Panc1 (cell line): ENCODE measurements around the gene HMGXB4. TPM values are rescaled to one million over a fixed set of nuclear protein-coding genes. Genes with fewer than 3 reads are reported as not detected.
A peak's percentile ranks its signal among the peaks of the same experiment; 100 is the strongest.

Source experiments
- ATAC-seq: fragments of 200-7000 bp; cut with Tn5 transposase; 2 replicates; pipeline ENCODE4 v1.9.1; 2020; ENCODE audit warnings: mild to moderate bottlenecking, moderate library complexity
- BruUV-seq: library from RNA; stranded (reverse); fragments of 400-500 nt; replicated peaks from 2 replicates; lab custom pipeline; 2021; lab: Mats Ljungman, UMichigan
- CTCF ChIA-PET: fragments of 300-600 bp; sonication (Branson Sonifier 250); formaldehyde crosslinking; loops from one replicate; lab custom pipeline; 2022; ENCODE audit warnings: antibody characterized with exemption; lab: Charles Lee
- POLR2A ChIA-PET: fragments of 300-600 bp; sonication (Branson Sonifier 250); formaldehyde crosslinking; loops from one replicate; lab custom pipeline; 2022; ENCODE audit warnings: antibody characterized with exemption; lab: Charles Lee
- DNase-seq: peaks from one replicate; pipeline ENCODE4 v3.0.0-alpha.2; 2010; ENCODE audit warnings: low read depth, low spot score
- H3K27ac ChIP-seq: 2 replicates; pipeline ENCODE4 v1.5.1; 2011; ENCODE audit warnings: mild to moderate bottlenecking, low read length, inconsistent platforms
- H3K27me3 ChIP-seq: fragments of 200-500 bp; sonication (Bioruptor generic); 2 replicates; pipeline ENCODE4 v1.6.0; 2014; ENCODE audit warnings: low read length, inconsistent platforms; ENCODE audit not compliant: control insufficient read depth, insufficient read depth
- H3K36me3 ChIP-seq: fragments of 200-500 bp; sonication (Bioruptor generic); 2 replicates; pipeline ENCODE4 v1.5.1; 2014; ENCODE audit warnings: inconsistent platforms, mild to moderate bottlenecking, low read length, moderate library complexity; ENCODE audit not compliant: control insufficient read depth, insufficient read depth
- H3K4me1 ChIP-seq: 2 replicates; pipeline ENCODE4 v1.5.1; 2011; ENCODE audit warnings: inconsistent platforms, mild to moderate bottlenecking, low read length, moderate library complexity; ENCODE audit not compliant: control insufficient read depth, insufficient read depth
- H3K4me3 ChIP-seq, 2 experiments: 2 replicates each; pipeline ENCODE4 v1.5.1; 2011 to 2012; ENCODE audit warnings: low read depth in 2 of 2, low read length in 2 of 2, mild to moderate bottlenecking in 2 of 2, inconsistent platforms in 1 of 2, moderate library complexity in 1 of 2
- H3K9me3 ChIP-seq: fragments of 200-500 bp; sonication (Bioruptor generic); 2 replicates; pipeline ENCODE4 v1.5.1; 2014; ENCODE audit warnings: low read depth, mild to moderate bottlenecking, inconsistent platforms, low read length, moderate library complexity; ENCODE audit not compliant: control insufficient read depth, insufficient read depth
- CTCF ChIP-seq: fragments of 450-650 bp; IDR thresholded peaks from 2 replicates; pipeline ENCODE4 v1.5.1; 2017; ENCODE audit warnings: mild to moderate bottlenecking
- POLR2AphosphoS5 ChIP-seq: IDR thresholded peaks from 2 replicates; pipeline ENCODE4 v1.6.1; 2012; ENCODE audit warnings: mild to moderate bottlenecking, low read depth, low read length, moderate library complexity
- SIN3A ChIP-seq: IDR thresholded peaks from 2 replicates; pipeline ENCODE4 v1.6.1; 2012; ENCODE audit warnings: low read depth, mild to moderate bottlenecking, low read length, moderate library complexity, borderline replicate concordance; ENCODE audit not compliant: insufficient read depth
- TCF7L2 ChIP-seq: IDR thresholded peaks from 2 replicates; pipeline ENCODE4 v1.6.1; 2011; ENCODE audit warnings: mild to moderate bottlenecking, low read depth, low read length, inconsistent platforms
- in situ Hi-C: cut with HindIII; loops from 2 replicates; pipeline ENCODE4 v1.10.0; 2016; ENCODE audit warnings: low sequenced_read_pairs, low pct_unique_long_range_greater_than_20kb
- intact Hi-C: fragments of 100-400 bp; cut with micrococcal nuclease; formaldehyde crosslinking; loops from one replicate; pipeline ENCODE4 v1.10.0; 2022; ENCODE audit not compliant: unreplicated experiment
- total RNA-seq: library from RNA; stranded (reverse); gene quantifications from one replicate; pipeline ENCODE4 v1.2.1, GENCODE V29; 2021; ENCODE audit not compliant: unreplicated experiment
- TF ChIP-seq, protein P1 (sequence below), 2 experiments: IDR thresholded peaks; 2 replicates each; pipeline ENCODE4 v1.6.1; 2011 to 2012; ENCODE audit warnings: low read depth in 2 of 2, control low read depth in 1 of 2, low read length in 1 of 2, mild to moderate bottlenecking in 1 of 2, moderate library complexity in 1 of 2; ENCODE audit not compliant: insufficient read depth in 1 of 2

The HMGXB4 gene
- total RNA-seq, 1 experiment from 2014 or later = 23.7 TPM

- H3K9me3 ChIP-seq = no peaks in the 10 kb centered on the region
- TF ChIP-seq, protein P1, sequence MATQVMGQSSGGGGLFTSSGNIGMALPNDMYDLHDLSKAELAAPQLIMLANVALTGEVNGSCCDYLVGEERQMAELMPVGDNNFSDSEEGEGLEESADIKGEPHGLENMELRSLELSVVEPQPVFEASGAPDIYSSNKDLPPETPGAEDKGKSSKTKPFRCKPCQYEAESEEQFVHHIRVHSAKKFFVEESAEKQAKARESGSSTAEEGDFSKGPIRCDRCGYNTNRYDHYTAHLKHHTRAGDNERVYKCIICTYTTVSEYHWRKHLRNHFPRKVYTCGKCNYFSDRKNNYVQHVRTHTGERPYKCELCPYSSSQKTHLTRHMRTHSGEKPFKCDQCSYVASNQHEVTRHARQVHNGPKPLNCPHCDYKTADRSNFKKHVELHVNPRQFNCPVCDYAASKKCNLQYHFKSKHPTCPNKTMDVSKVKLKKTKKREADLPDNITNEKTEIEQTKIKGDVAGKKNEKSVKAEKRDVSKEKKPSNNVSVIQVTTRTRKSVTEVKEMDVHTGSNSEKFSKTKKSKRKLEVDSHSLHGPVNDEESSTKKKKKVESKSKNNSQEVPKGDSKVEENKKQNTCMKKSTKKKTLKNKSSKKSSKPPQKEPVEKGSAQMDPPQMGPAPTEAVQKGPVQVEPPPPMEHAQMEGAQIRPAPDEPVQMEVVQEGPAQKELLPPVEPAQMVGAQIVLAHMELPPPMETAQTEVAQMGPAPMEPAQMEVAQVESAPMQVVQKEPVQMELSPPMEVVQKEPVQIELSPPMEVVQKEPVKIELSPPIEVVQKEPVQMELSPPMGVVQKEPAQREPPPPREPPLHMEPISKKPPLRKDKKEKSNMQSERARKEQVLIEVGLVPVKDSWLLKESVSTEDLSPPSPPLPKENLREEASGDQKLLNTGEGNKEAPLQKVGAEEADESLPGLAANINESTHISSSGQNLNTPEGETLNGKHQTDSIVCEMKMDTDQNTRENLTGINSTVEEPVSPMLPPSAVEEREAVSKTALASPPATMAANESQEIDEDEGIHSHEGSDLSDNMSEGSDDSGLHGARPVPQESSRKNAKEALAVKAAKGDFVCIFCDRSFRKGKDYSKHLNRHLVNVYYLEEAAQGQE (IDR thresholded peaks at IDR 0.05; ENCODE audit: insufficient read depth in 1 of 2, low read depth in 2 of 2, low read length in 1 of 2) = no peak
- TF ChIP-seq POLR2AphosphoS5 (no peak), SIN3A (no peak), TCF7L2 (no peak), CTCF (no peak)
- no peaks in the 10 kb centered on the region for H3K4me1 ChIP-seq
- CTCF ChIA-PET = no interaction called here
- no peak for DNase-seq
- H3K36me3 ChIP-seq = no peaks in the 10 kb centered on the region; the same call in 1 of the 2 replicates
- intact Hi-C loops (no loop called here), in situ Hi-C loops (no loop called here)
- H3K27me3 ChIP-seq = no peaks in the 10 kb centered on the region
- POLR2A ChIA-PET = no interaction called here
- no peak overlapping the region for H3K27ac ChIP-seq
- BruUV-seq = no TSS peak
- no peak overlapping the region for H3K4me3 ChIP-seq
- no peak; the same call in 1 of the 2 replicates for ATAC-seq
Observed at GRCh38 chr22:35334004-35334403, 76.7 kb downstream of the HMGXB4 start.

DNA sequence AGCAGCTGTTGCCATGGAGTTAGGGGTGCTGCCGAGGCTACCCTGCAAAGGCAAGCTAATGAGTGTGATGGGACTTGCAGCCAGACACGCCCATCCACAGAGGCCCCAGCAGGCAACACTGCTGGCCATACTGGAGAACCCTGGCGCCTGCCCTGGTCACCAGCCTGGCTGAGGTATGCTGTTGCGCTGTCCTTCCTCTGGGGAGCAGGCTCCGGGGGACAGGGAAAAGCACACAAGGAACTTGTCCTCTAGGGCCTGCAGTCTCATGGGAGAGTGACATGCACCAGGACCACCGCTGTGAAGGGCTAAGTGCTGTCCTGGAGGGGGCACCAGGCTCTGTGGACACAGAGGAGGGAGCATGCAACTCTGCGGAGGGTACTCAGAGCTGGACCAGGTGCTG is 78.2 kb downstream of the HMGXB4 start:
- Histone ChIP-seq H3K27ac (no peak overlapping the region), H3K27me3 (no peaks in the 10 kb centered on the region), H3K36me3 (no peaks in the 10 kb centered on the region; the same call in 1 of the 2 replicates), H3K9me3 (no peaks in the 10 kb centered on the region), H3K4me1 (no peaks in the 10 kb centered on the region), H3K4me3 (no peak overlapping the region)
- ATAC-seq (0 out of 2 replicates have a peak, but pooled peaks have one; percentile 31), DNase-seq (no peak)
- ChIA-PET POLR2A (no interaction called here), CTCF (no interaction called here)
- intact Hi-C loops (no loop called here), in situ Hi-C loops (no loop called here)
- TF ChIP-seq CTCF (no peak), TCF7L2 (no peak), POLR2AphosphoS5 (no peak), SIN3A (no peak)
- TF ChIP-seq, protein P1 (IDR thresholded peaks at IDR 0.05; ENCODE audit: insufficient read depth in 1 of 2, low read depth in 2 of 2, low read length in 1 of 2) = no peak
- BruUV-seq = no TSS peak
